Nephron (organoid): Measurements from ENCODE around the gene AHI1.

ENCODE experiments used
- H3K27ac Mint-ChIP-seq, 3 experiments: 2 replicates each; pipeline ENCODE4 v1.8.0; 2020; ENCODE audit warnings: mixed read lengths in 3 of 3, mild to moderate bottlenecking in 2 of 3, moderate library complexity in 1 of 3
- H3K27me3 Mint-ChIP-seq: 2 replicates; pipeline ENCODE4 v1.8.0; 2021; ENCODE audit warnings: low read depth, mild to moderate bottlenecking, moderate library complexity, mixed read lengths
- H3K36me3 Mint-ChIP-seq: 2 replicates; pipeline ENCODE4 v1.8.0; 2020; ENCODE audit warnings: low read depth, mixed read lengths
- H3K4me1 Mint-ChIP-seq: 2 replicates; pipeline ENCODE4 v1.8.0; 2020; ENCODE audit warnings: mixed read lengths
- H3K4me3 Mint-ChIP-seq, 3 experiments: 2 replicates each; pipeline ENCODE4 v1.8.0; 2020; ENCODE audit warnings: mild to moderate bottlenecking in 3 of 3, mixed read lengths in 3 of 3, moderate library complexity in 2 of 3
- H3K9me3 Mint-ChIP-seq: 2 replicates; pipeline ENCODE4 v1.8.0; 2020; ENCODE audit warnings: mixed read lengths
- TF ChIP-seq, protein P1 (sequence below), 3 experiments: fragments of 200-600 bp; sonication (generic); IDR thresholded peaks; one replicate each; pipeline ENCODE4 v1.5.0; 2021; ENCODE audit warnings: antibody characterized with exemption in 3 of 3; ENCODE audit not compliant: unreplicated experiment in 3 of 3

AHI1 gene

DNA sequence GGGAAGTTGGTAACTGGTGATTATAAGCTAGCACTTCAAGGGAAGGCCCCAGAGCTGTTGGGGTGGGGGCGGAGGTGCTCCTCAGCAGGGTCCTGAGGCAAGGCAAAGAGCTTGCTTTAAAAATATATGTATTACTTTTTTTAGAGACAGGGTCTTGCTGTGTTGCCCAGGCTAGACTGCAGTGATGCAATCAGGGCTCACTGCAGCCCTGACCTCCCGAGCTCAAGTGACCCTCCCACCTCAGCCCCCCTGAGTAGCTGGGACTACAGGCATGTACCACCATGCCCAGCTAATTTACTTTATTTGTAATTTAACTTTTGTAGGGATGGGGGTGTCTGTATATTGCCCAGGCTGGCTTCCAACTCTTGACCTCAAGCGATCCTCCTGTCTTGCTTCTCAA lies 229.3 kb downstream of the AHI1 start:
- H3K4me3 Mint-ChIP-seq = no peak overlapping the region
- no peaks in the 10 kb centered on the region for H3K4me1 Mint-ChIP-seq
- H3K27ac Mint-ChIP-seq = no peak overlapping the region
- TF ChIP-seq, protein P1, sequence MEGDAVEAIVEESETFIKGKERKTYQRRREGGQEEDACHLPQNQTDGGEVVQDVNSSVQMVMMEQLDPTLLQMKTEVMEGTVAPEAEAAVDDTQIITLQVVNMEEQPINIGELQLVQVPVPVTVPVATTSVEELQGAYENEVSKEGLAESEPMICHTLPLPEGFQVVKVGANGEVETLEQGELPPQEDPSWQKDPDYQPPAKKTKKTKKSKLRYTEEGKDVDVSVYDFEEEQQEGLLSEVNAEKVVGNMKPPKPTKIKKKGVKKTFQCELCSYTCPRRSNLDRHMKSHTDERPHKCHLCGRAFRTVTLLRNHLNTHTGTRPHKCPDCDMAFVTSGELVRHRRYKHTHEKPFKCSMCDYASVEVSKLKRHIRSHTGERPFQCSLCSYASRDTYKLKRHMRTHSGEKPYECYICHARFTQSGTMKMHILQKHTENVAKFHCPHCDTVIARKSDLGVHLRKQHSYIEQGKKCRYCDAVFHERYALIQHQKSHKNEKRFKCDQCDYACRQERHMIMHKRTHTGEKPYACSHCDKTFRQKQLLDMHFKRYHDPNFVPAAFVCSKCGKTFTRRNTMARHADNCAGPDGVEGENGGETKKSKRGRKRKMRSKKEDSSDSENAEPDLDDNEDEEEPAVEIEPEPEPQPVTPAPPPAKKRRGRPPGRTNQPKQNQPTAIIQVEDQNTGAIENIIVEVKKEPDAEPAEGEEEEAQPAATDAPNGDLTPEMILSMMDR (IDR thresholded peaks at IDR 0.05; ENCODE audit: unreplicated experiment in 3 of 3) = no peak
- no peaks in the 10 kb centered on the region for H3K9me3 Mint-ChIP-seq
- H3K27me3 Mint-ChIP-seq = peaks cover 21% of the 10 kb centered on the region
- no peaks in the 10 kb centered on the region for H3K36me3 Mint-ChIP-seq

DNA sequence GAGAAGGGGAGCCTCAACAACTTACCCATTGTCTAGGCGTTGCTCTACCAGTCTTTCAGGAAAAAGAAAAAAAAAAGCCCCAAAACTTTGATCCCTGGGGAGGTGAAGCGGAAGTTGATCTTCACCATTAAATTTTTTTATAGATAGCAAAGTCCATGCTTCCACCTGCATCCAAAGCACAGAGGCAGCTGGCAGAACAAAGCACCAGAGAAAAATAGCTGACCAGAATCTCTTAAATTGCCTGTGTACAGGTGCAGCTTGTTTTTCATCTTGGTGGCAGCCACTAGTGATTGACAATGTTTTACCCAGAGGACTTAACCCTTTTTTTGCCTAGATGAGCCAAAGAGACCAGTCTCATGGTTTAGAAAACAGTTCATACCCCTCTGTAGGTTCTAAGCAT lies 230.5 kb downstream of the AHI1 start:
- H3K4me1 Mint-ChIP-seq = no peaks in the 10 kb centered on the region

DNA sequence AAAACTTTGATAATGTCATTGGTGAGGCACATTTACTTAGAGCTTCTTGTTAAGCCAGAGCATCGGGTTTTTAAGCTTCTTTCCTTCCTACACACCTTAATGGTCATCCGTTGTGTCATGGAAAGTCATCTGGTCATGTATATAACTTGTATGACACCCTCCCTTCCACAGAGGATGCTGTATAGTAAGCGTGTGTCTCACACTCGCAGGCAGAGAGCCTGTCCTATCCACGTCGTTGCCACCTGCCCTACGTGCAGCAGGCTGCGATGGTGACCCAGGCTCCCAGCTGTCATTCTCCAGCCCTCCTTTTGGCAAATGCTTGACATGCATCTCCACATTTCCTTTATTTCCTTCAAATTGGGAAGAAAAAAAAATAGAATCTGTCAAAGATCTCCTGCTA lies 230.9 kb downstream of the AHI1 start:
- H3K4me3 Mint-ChIP-seq = no peak overlapping the region
- TF ChIP-seq, protein P1 (IDR thresholded peaks at IDR 0.05; ENCODE audit: unreplicated experiment in 3 of 3) = no peak

More for the DNA sequence above, 230.5 kb downstream of the AHI1 start:
- H3K27ac Mint-ChIP-seq = no peak overlapping the region
- peaks cover 24% of the 10 kb centered on the region for H3K27me3 Mint-ChIP-seq
- no peaks in the 10 kb centered on the region for H3K9me3 Mint-ChIP-seq
- no peak overlapping the region for H3K4me3 Mint-ChIP-seq
- no peaks in the 10 kb centered on the region for H3K36me3 Mint-ChIP-seq
- TF ChIP-seq, protein P1 (IDR thresholded peaks at IDR 0.05; ENCODE audit: unreplicated experiment in 3 of 3) = no peak

DNA sequence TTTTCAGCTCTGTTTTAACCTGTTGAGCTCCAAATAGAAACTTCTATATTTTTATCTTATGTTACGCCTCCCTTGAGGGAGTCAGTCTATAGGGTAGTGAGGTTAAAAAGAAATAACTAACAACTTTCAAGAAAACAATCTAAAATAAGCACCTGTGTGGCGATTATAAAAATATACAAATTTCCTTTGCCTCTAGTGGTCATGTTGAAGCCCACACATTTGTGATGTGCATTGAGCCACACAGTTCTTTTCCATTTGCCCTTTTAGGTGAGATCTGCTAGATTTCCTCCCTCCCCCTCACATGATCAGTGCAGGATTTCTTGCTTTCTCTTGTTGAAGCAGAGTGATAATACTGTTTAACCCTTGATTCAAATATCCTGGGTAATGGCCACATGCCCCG lies 232.3 kb downstream of the AHI1 start:
- TF ChIP-seq, protein P1 (IDR thresholded peaks at IDR 0.05; ENCODE audit: unreplicated experiment in 3 of 3) = no peak
- Mint-ChIP-seq H3K27me3 (peaks cover 17% of the 10 kb centered on the region), H3K4me3 (no peak overlapping the region), H3K9me3 (no peaks in the 10 kb centered on the region), H3K36me3 (no peaks in the 10 kb centered on the region), H3K27ac (no peak overlapping the region), H3K4me1 (no peaks in the 10 kb centered on the region)

More for the DNA sequence above, 230.9 kb downstream of the AHI1 start:
- no peaks in the 10 kb centered on the region for H3K4me1 Mint-ChIP-seq
- peaks cover 24% of the 10 kb centered on the region for H3K27me3 Mint-ChIP-seq
- H3K9me3 Mint-ChIP-seq = no peaks in the 10 kb centered on the region
- no peak overlapping the region for H3K27ac Mint-ChIP-seq
- no peaks in the 10 kb centered on the region for H3K36me3 Mint-ChIP-seq

DNA sequence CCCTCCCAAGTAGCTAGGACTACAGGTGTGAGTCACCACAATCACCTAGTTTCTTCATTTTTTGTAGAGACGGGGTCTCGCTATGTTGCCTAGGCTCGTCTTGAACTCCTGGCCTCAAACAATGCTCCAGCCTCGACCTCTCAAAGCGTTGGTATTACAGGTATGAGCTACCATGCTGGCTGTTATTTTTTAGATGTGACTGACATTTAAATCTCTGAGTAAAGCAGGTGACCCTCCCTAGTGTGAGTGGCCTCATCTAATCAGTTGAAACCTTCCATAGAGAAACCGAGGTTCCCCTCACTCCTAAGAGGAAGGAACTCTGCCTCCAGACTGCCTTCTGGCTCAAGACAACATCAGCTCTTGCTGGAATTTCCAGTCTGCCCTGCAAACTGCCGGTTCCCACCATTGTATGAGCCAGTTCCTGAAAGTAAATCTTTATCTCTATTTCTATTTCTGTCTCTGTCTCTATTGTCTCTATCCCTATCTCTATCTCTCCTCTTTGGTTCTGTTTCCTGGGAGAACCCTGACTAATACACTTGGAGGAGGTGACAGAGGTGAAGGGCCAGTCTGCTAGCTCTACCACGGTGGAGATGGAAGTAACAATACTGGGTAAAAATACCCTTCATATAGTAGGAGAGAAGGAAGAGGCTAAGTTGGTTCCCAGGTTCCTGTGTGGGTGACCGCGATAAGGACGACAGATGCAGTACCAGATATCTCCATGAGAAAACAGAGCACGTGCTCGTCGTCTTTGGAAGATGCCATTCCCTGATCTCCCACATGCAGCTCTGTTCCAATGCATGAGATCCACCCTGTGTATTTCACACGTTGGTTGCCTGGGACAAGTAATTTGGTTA lies 235.4 kb downstream of the AHI1 start:
- Mint-ChIP-seq H3K4me1 (no peaks in the 10 kb centered on the region), H3K27ac (no peak overlapping the region), H3K36me3 (no peaks in the 10 kb centered on the region), H3K4me3 (no peak overlapping the region), H3K9me3 (no peaks in the 10 kb centered on the region), H3K27me3 (peaks cover 9% of the 10 kb centered on the region)
- TF ChIP-seq, protein P1 (IDR thresholded peaks at IDR 0.05; ENCODE audit: unreplicated experiment in 3 of 3) = no peak

DNA sequence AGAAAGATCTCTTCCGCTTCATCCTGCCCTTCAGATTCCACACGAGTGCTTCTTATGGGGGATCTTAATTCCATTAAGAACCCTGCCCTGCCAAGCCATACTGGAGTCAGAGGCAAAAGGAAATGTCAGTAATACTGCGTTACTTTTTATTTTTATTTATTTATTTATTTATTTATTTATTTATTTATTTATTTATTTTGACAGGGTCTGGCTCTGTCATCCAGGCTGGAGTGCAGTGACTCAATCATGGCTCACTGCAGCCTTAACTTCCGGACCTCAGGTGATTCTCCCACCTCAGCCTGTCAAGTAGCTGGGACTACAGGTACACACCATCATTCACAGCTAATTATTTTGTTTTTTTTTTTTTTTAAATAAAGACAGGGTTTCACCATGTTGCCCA lies 236.9 kb downstream of the AHI1 start:
- H3K36me3 Mint-ChIP-seq = no peaks in the 10 kb centered on the region
- no peak overlapping the region for H3K4me3 Mint-ChIP-seq
- H3K4me1 Mint-ChIP-seq = no peaks in the 10 kb centered on the region
- TF ChIP-seq, protein P1 (IDR thresholded peaks at IDR 0.05; ENCODE audit: unreplicated experiment in 3 of 3) = no peak
- no peak overlapping the region for H3K27ac Mint-ChIP-seq
- H3K9me3 Mint-ChIP-seq = no peaks in the 10 kb centered on the region
- peaks cover 9% of the 10 kb centered on the region for H3K27me3 Mint-ChIP-seq
